ENCODE data around the gene TRIM46.

Gene TRIM46, protein sequence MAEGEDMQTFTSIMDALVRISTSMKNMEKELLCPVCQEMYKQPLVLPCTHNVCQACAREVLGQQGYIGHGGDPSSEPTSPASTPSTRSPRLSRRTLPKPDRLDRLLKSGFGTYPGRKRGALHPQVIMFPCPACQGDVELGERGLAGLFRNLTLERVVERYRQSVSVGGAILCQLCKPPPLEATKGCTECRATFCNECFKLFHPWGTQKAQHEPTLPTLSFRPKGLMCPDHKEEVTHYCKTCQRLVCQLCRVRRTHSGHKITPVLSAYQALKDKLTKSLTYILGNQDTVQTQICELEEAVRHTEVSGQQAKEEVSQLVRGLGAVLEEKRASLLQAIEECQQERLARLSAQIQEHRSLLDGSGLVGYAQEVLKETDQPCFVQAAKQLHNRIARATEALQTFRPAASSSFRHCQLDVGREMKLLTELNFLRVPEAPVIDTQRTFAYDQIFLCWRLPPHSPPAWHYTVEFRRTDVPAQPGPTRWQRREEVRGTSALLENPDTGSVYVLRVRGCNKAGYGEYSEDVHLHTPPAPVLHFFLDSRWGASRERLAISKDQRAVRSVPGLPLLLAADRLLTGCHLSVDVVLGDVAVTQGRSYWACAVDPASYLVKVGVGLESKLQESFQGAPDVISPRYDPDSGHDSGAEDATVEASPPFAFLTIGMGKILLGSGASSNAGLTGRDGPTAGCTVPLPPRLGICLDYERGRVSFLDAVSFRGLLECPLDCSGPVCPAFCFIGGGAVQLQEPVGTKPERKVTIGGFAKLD

DNA sequence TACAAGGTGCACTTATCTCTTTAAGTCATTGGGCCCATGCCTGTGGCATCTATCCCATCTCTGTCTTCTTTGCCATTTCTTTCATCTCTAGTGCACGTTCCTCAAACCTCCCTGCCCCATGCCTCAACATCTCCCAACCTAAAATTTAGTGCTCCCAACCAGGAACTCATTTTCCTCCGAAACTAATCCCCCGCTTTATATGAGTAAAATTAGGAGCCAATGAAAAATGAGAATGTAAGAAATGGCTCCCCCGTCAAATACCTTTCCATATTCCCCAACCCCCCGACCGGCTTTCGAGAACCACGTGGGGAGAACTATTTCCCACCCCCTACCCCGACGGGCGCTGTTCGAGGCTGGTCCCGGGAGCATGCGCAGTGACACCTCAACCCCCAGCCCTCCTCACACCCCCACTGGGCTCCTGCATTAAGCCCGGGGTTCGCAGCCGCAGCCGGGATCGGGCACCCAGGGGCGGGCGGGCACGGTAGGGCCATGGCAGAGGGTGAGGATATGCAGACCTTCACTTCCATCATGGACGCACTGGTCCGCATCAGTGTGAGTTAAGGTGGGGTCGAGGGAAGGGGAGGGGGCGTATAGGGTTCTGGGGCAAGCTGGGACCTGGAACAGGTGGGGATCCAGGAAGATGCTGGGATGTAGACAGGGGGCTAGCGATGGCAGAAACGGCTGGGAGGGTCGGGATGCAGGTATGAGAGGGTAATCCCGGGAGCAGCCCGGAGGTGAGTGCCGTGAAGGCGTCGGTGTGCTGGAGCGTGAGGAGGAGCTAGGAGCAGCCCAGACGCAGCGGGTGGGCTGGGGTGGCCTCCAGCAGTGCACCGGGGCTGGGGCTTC, at the start of gene TRIM46:
TSS of gene TRIM46 (plus strand) at position 372 of the 846 bp plus-strand sequence. CDS start at position 490, 118 bp downstream.
- Histone ChIP-seq H3K9me3 (ENCODE audit: control insufficient read depth in 2 of 2, low read length in 2 of 2) (no peaks in the 10 kb centered on the region), H3K4me1 (ENCODE audit: control insufficient read depth in 2 of 2, insufficient read depth in 2 of 2, low read length in 2 of 2) (peaks cover 18 to 22% of the 10 kb centered on the region in 2 donors), H3K27ac (ENCODE audit: low read depth in 2 of 2, low read length in 2 of 2) (peak within 1 kb of the TSS; percentile 85 to 92), H3K27me3 (ENCODE audit: control insufficient read depth in 2 of 2, insufficient read depth in 2 of 2, low read length in 2 of 2) (peaks cover 0 to 3% of the 10 kb centered on the region in 2 donors), H3K9ac (ENCODE audit: low read depth in 1 of 2, low read length in 2 of 2) (peak within 1 kb of the TSS; percentile 85 to 92), H3K4me3 (ENCODE audit: low read length in 2 of 2) (peak within 1 kb of the TSS; percentile 86 to 94), H3K36me3 (ENCODE audit: control insufficient read depth in 2 of 2, insufficient read depth in 2 of 2, low read length in 2 of 2) (peaks cover 13 to 14% of the 10 kb centered on the region in 2 donors)

DNA sequence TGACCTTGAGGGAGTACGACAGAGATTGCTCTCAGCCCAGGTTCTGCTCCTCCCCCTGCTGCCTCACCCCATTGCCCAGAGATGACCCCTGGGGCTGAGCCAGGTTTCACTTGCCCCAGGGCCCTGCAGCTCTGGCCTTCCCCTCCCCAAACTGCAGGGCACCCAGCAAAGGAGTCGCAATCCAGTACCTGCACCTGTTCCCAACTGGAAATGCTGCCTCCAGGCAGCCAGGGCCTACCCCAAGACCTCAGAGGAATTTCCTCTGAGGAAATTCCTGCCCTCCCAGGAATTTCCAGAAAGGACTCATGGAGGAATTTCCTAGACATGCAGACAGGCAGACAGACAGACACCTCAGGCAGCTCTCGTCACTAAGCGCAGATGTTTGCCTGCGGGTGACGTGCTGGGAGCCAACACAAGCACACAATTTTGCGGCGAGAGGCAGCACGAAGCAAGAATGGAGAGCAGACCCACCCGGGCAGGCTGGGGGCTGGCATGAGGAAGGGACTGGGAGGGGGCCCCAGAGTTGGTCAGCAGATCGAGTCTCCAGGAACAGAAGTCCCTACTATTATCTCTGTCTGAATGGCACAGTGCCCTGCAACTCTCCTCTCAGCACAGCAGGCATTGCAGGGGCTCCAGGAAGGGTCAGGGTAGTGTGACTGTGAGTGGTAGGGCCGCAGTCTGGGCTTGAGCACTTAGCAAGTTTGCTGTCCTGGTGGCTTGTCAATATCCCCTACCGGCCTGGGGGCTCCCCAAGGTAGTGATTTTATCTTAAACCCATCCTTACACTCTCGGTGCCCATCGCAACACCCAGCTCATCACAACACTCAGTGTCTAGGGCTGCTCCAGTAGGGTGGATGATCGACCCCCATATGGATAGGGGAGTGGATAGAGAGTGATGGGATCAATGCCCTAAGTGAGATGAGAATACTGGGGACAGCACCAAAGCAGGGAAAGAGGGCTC, 48.9 kb upstream of the TRIM46 start:
- Histone ChIP-seq H3K4me1 (ENCODE audit: control insufficient read depth in 2 of 2, insufficient read depth in 2 of 2, low read length in 2 of 2) (peaks cover 52 to 64% of the 10 kb centered on the region in 2 donors), H3K4me3 (ENCODE audit: low read length in 2 of 2) (no peak overlapping the region), H3K9ac (ENCODE audit: low read depth in 1 of 2, low read length in 2 of 2) (peak overlapping the region; percentile 56 to 99), H3K27me3 (ENCODE audit: control insufficient read depth in 2 of 2, insufficient read depth in 2 of 2, low read length in 2 of 2) (peaks cover 3 to 6% of the 10 kb centered on the region in 2 donors), H3K36me3 (ENCODE audit: control insufficient read depth in 2 of 2, insufficient read depth in 2 of 2, low read length in 2 of 2) (no peaks in the 10 kb centered on the region), H3K9me3 (ENCODE audit: control insufficient read depth in 2 of 2, low read length in 2 of 2) (no peaks in the 10 kb centered on the region), H3K27ac (ENCODE audit: low read depth in 2 of 2, low read length in 2 of 2) (peak overlapping the region; percentile 83 to 97)

- peaks cover 50 to 64% of the 10 kb centered on the region in 2 donors for H3K4me1 ChIP-seq (ENCODE audit: control insufficient read depth in 2 of 2, insufficient read depth in 2 of 2, low read length in 2 of 2)
- no peaks in the 10 kb centered on the region for H3K9me3 ChIP-seq (ENCODE audit: control insufficient read depth in 2 of 2, low read length in 2 of 2)
- peak overlapping the region; percentile 38 to 99 for H3K9ac ChIP-seq (ENCODE audit: low read depth in 1 of 2, low read length in 2 of 2)
- H3K27ac ChIP-seq (ENCODE audit: low read depth in 2 of 2, low read length in 2 of 2): peak overlapping the region; percentile 83 to 97
- no peaks in the 10 kb centered on the region for H3K36me3 ChIP-seq (ENCODE audit: control insufficient read depth in 2 of 2, insufficient read depth in 2 of 2, low read length in 2 of 2)
- H3K4me3 ChIP-seq (ENCODE audit: low read length in 2 of 2): no peak overlapping the region
- H3K27me3 ChIP-seq (ENCODE audit: control insufficient read depth in 2 of 2, insufficient read depth in 2 of 2, low read length in 2 of 2): peaks cover 3 to 6% of the 10 kb centered on the region in 2 donors
Observed at GRCh38 chr1:155125511-155125945, 48.1 kb upstream of the TRIM46 start.

- Histone ChIP-seq H3K27me3 (ENCODE audit: control insufficient read depth in 2 of 2, insufficient read depth in 2 of 2, low read length in 2 of 2) (peaks cover 3 to 6% of the 10 kb centered on the region in 2 donors), H3K36me3 (ENCODE audit: control insufficient read depth in 2 of 2, insufficient read depth in 2 of 2, low read length in 2 of 2) (peaks cover 0 to 3% of the 10 kb centered on the region in 2 donors), H3K9me3 (ENCODE audit: control insufficient read depth in 2 of 2, low read length in 2 of 2) (no peaks in the 10 kb centered on the region), H3K27ac (ENCODE audit: low read depth in 2 of 2, low read length in 2 of 2) (peak overlapping the region; percentile 83 to 97), H3K4me3 (ENCODE audit: low read length in 2 of 2) (peak overlapping the region; percentile 75 to 83), H3K4me1 (ENCODE audit: control insufficient read depth in 2 of 2, insufficient read depth in 2 of 2, low read length in 2 of 2) (peaks cover 50 to 65% of the 10 kb centered on the region in 2 donors), H3K9ac (ENCODE audit: low read depth in 1 of 2, low read length in 2 of 2) (peak overlapping the region; percentile 72 to 99)
Observed at GRCh38 chr1:155125946-155126555, 47.6 kb upstream of the TRIM46 start.

DNA sequence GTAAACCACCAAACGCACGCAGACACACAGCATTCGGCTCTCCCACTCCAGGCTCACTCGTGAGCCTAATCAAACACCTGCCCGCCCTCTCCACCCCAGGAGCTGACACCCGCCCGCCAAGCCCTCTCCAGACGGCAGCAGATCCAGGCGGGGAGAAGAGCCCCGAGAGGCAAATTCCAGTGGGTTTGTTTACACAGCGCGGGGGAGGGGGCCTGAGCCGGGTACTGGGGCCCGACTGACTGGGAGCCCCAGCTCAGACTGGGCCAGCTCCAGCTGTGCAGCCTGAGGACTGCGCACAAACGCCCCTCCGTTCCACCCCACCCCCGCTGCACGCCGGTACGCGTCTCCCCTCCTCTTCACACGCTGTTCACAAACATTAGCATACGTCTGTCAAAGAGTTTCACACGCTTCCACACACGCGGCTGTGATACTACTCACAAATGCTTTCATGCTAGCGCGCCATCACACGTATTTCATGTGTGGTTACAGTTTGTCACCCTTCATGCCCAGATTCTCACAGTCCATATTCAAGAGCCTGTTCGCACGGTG, 47.0 kb upstream of the TRIM46 start:
- peaks cover 3 to 6% of the 10 kb centered on the region in 2 donors for H3K27me3 ChIP-seq (ENCODE audit: control insufficient read depth in 2 of 2, insufficient read depth in 2 of 2, low read length in 2 of 2)
- peak overlapping the region; percentile 72 to 99 for H3K9ac ChIP-seq (ENCODE audit: low read depth in 1 of 2, low read length in 2 of 2)
- H3K4me3 ChIP-seq (ENCODE audit: low read length in 2 of 2): peak overlapping the region; percentile 75 to 83

GRCh38 chr1:155127105-155127966, 46.3 kb upstream of the TRIM46 start, which contains the start of gene EFNA1:
Gene EFNA1 (plus strand): TSS chr1:155127876. CDS start chr1:155127978, 102 bp downstream.
- H3K4me1 ChIP-seq (ENCODE audit: control insufficient read depth in 2 of 2, insufficient read depth in 2 of 2, low read length in 2 of 2): peaks cover 50 to 74% of the 10 kb centered on the region in 2 donors
- no peaks in the 10 kb centered on the region for H3K9me3 ChIP-seq (ENCODE audit: control insufficient read depth in 2 of 2, low read length in 2 of 2)
- peaks cover 3 to 6% of the 10 kb centered on the region in 2 donors for H3K27me3 ChIP-seq (ENCODE audit: control insufficient read depth in 2 of 2, insufficient read depth in 2 of 2, low read length in 2 of 2)
- H3K27ac ChIP-seq (ENCODE audit: low read depth in 2 of 2, low read length in 2 of 2): peak within 1 kb of the TSS; percentile 83 to 97
- peaks cover 8 to 13% of the 10 kb centered on the region in 2 donors for H3K36me3 ChIP-seq (ENCODE audit: control insufficient read depth in 2 of 2, insufficient read depth in 2 of 2, low read length in 2 of 2)
- peak within 1 kb of the TSS; percentile 84 to 99 for H3K4me3 ChIP-seq (ENCODE audit: low read length in 2 of 2)
- peak within 1 kb of the TSS; percentile 97 to 99 for H3K9ac ChIP-seq (ENCODE audit: low read depth in 1 of 2, low read length in 2 of 2)

More for the DNA sequence above, 47.0 kb upstream of the TRIM46 start:
- Histone ChIP-seq H3K27ac (ENCODE audit: low read depth in 2 of 2, low read length in 2 of 2) (peak overlapping the region; percentile 83 to 97), H3K4me1 (ENCODE audit: control insufficient read depth in 2 of 2, insufficient read depth in 2 of 2, low read length in 2 of 2) (peaks cover 50 to 71% of the 10 kb centered on the region in 2 donors), H3K36me3 (ENCODE audit: control insufficient read depth in 2 of 2, insufficient read depth in 2 of 2, low read length in 2 of 2) (peaks cover 5 to 9% of the 10 kb centered on the region in 2 donors), H3K9me3 (ENCODE audit: control insufficient read depth in 2 of 2, low read length in 2 of 2) (no peaks in the 10 kb centered on the region)

DNA sequence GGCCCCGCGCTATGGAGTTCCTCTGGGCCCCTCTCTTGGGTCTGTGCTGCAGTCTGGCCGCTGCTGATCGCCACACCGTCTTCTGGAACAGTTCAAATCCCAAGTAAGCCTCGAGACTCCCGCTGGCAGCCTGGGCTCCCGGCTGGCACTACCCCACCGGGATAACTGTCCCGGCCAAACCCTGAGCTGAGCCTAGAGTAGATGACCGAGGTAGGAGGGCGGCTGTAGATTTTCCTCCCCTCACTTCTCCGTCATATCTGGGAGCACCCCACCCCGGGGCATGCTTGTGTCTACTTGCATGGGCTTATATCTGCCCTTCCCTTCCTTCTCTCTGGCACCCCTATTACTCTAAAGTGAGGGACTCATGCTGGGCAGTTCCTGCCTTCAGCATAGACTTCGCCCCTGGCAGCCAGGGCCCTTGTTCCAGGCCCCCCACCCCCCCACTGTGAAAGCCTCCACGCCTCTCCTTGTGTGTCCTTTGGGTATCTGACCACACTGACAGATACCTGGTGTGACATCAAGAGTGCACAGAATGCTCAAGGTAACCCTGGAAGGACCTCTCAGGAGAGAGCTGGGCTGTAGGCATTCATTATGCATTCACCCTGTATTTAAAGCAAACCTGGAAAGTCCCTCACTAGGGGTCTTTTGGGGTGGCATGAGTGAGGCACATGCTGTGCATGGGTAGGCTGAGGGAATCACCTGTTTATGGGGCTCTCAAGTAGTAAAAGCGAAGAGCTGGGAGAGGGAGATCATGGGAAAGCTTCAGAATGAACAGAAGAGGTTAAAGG, 45.5 kb upstream of the TRIM46 start:
- Histone ChIP-seq H3K27ac (ENCODE audit: low read depth in 2 of 2, low read length in 2 of 2) (peak overlapping the region; percentile 83 to 97), H3K9ac (ENCODE audit: low read depth in 1 of 2, low read length in 2 of 2) (peak overlapping the region; percentile 97 to 99), H3K36me3 (ENCODE audit: control insufficient read depth in 2 of 2, insufficient read depth in 2 of 2, low read length in 2 of 2) (peaks cover 11 to 14% of the 10 kb centered on the region in 2 donors), H3K4me1 (ENCODE audit: control insufficient read depth in 2 of 2, insufficient read depth in 2 of 2, low read length in 2 of 2) (peaks cover 51 to 75% of the 10 kb centered on the region in 2 donors), H3K9me3 (ENCODE audit: control insufficient read depth in 2 of 2, low read length in 2 of 2) (no peaks in the 10 kb centered on the region), H3K4me3 (ENCODE audit: low read length in 2 of 2) (peak overlapping the region; percentile 84 to 99), H3K27me3 (ENCODE audit: control insufficient read depth in 2 of 2, insufficient read depth in 2 of 2, low read length in 2 of 2) (peaks cover 3 to 6% of the 10 kb centered on the region in 2 donors)

Measured in mucosa of rectum (tissue), 2 donors.